HepG2 (cell line): ENCODE results near the gene ZNF195. TPM values are rescaled to one million over a fixed set of nuclear protein-coding genes. Genes with fewer than 3 reads are reported as not detected.

Experiments used
- DMTF1 ChIP-seq: sonication (generic); formaldehyde crosslinking; IDR thresholded peaks from 2 replicates; pipeline ENCODE4 v1.4.0; 2020; ENCODE audit warnings: mild to moderate bottlenecking, missing genetic modification reagents
- ELF3 ChIP-seq: IDR thresholded peaks from 2 replicates; pipeline ENCODE4 v1.6.1; 2016; ENCODE audit warnings: missing genetic modification reagents, missing compliant biosample characterization
- FOXA1 ChIP-seq, 2 experiments: fragments of 450-650 bp in 1 of 2; sonication (generic) in 1 of 2; formaldehyde crosslinking in 1 of 2; IDR thresholded peaks; 2 replicates each; pipeline versions ENCODE4 v1.4.0 to v1.6.1; 2016 to 2020; ENCODE audit warnings: missing genetic modification reagents in 1 of 2
- GLMP ChIP-seq: sonication (generic); formaldehyde crosslinking; IDR thresholded peaks from 2 replicates; pipeline ENCODE4 v1.9.0; 2021; ENCODE audit warnings: missing genetic modification reagents, mild to moderate bottlenecking, borderline replicate concordance
- HMGA1 ChIP-seq: sonication (generic); formaldehyde crosslinking; conservative IDR thresholded peaks from 2 replicates; pipeline ENCODE4 v1.4.0; 2020; ENCODE audit warnings: missing genetic modification reagents
- ONECUT2 ChIP-seq: sonication (generic); formaldehyde crosslinking; IDR thresholded peaks from 2 replicates; pipeline ENCODE4 v1.4.0; 2020; ENCODE audit warnings: missing genetic modification reagents
- PCBP1 ChIP-seq: fragments of 200-400 bp; formaldehyde crosslinking; IDR thresholded peaks from 2 replicates; pipeline ENCODE4 v1.6.1; 2017; ENCODE audit warnings: mild to moderate bottlenecking, low read depth, low read length, borderline replicate concordance
- PTBP1 ChIP-seq: fragments of 200-400 bp; formaldehyde crosslinking; IDR thresholded peaks from 2 replicates; pipeline ENCODE4 v1.6.1; 2018; ENCODE audit warnings: low read length, low read depth; ENCODE audit not compliant: poor library complexity, severe bottlenecking
- SMC3 ChIP-seq: IDR thresholded peaks from 2 replicates; pipeline ENCODE4 v1.6.1; 2011; ENCODE audit warnings: low read length, improper control_type of control experiment
- TIGD3 ChIP-seq: sonication (generic); formaldehyde crosslinking; IDR thresholded peaks from 2 replicates; pipeline ENCODE4 v1.5.1; 2020; ENCODE audit warnings: mild to moderate bottlenecking, missing genetic modification reagents, borderline replicate concordance
- YEATS2 ChIP-seq: sonication (generic); formaldehyde crosslinking; IDR thresholded peaks from 2 replicates; pipeline ENCODE4 v1.4.0; 2020; ENCODE audit warnings: missing genetic modification reagents, borderline replicate concordance
- ZBTB10 ChIP-seq: sonication (generic); formaldehyde crosslinking; IDR thresholded peaks from 2 replicates; pipeline ENCODE4 v1.4.0; 2020; ENCODE audit warnings: missing genetic modification reagents, borderline replicate concordance
- ZNF460 ChIP-seq: sonication (generic); formaldehyde crosslinking; IDR thresholded peaks from 2 replicates; pipeline ENCODE4 v1.5.1; 2020; ENCODE audit warnings: missing genetic modification reagents, mild to moderate bottlenecking, borderline replicate concordance
- polyA plus RNA-seq, 8 experiments: library from polyadenylated mRNA; depleted of rRNA in 3 of 8; stranded (reverse) in 7 of 8; unstranded in 1 of 8; fragments of >200 nt; fragmentation: Illumina TruSeq in 4 of 8; extraction: Trizol in 4 of 8; gene quantifications; 2 replicates each; pipeline versions ENCODE4 v1.2.1 to v1.2.3, GENCODE V29; 2011 to 2016; ENCODE audit warnings: low read depth in 4 of 8, missing spikeins in 1 of 8, mixed read lengths in 1 of 8; ENCODE audit not compliant: insufficient read depth in 1 of 8
- total RNA-seq, 5 experiments: library from RNA; depleted of rRNA; stranded (reverse); fragments of >200 nt; fragmentation: Illumina TruSeq; extraction: Trizol; gene quantifications; 2 replicates each; pipeline ENCODE4 v1.2.3, GENCODE V29; 2016; ENCODE audit warnings: low read depth in 1 of 5
- TF ChIP-seq, protein P1 (sequence below): sonication (generic); formaldehyde crosslinking; IDR thresholded peaks from 2 replicates; pipeline ENCODE4 v1.4.0; 2020; ENCODE audit warnings: missing genetic modification reagents

The ZNF195 gene
- total and polyA plus RNA-seq, 2 of the 13 experiments (the other 11 are each of a cell fraction or from before 2014, with no cell fraction given) = 17.3 to 31.4 TPM

- TF ChIP-seq TIGD3 (CRISPR knock-in tag) = no peak
- no peak for TF ChIP-seq PCBP1
- peak; percentile 73 for TF ChIP-seq ELF3 (CRISPR knock-in tag)
- TF ChIP-seq DMTF1 (CRISPR knock-in tag) = no peak
- TF ChIP-seq ZNF460 (CRISPR knock-in tag) = no peak; the same call in 1 of the 2 replicates
- no peak for TF ChIP-seq SMC3
- TF ChIP-seq, protein P1, sequence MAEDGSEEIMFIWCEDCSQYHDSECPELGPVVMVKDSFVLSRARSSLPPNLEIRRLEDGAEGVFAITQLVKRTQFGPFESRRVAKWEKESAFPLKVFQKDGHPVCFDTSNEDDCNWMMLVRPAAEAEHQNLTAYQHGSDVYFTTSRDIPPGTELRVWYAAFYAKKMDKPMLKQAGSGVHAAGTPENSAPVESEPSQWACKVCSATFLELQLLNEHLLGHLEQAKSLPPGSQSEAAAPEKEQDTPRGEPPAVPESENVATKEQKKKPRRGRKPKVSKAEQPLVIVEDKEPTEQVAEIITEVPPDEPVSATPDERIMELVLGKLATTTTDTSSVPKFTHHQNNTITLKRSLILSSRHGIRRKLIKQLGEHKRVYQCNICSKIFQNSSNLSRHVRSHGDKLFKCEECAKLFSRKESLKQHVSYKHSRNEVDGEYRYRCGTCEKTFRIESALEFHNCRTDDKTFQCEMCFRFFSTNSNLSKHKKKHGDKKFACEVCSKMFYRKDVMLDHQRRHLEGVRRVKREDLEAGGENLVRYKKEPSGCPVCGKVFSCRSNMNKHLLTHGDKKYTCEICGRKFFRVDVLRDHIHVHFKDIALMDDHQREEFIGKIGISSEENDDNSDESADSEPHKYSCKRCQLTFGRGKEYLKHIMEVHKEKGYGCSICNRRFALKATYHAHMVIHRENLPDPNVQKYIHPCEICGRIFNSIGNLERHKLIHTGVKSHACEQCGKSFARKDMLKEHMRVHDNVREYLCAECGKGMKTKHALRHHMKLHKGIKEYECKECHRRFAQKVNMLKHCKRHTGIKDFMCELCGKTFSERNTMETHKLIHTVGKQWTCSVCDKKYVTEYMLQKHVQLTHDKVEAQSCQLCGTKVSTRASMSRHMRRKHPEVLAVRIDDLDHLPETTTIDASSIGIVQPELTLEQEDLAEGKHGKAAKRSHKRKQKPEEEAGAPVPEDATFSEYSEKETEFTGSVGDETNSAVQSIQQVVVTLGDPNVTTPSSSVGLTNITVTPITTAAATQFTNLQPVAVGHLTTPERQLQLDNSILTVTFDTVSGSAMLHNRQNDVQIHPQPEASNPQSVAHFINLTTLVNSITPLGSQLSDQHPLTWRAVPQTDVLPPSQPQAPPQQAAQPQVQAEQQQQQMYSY = no peak
- TF ChIP-seq FOXA1 (IDR thresholded peaks at IDR 0.05) = no peak
- peak; percentile 22; the same call in 1 of the 2 replicates for TF ChIP-seq FOXA1 (CRISPR knock-in tag; IDR thresholded peaks at IDR 0.05)
- no peak for TF ChIP-seq HMGA1 (CRISPR knock-in tag)
- TF ChIP-seq PTBP1 = no peak
- TF ChIP-seq ZBTB10 = no peak
- peak; percentile 80 for TF ChIP-seq YEATS2 (CRISPR knock-in tag)
- no peak for TF ChIP-seq GLMP (CRISPR knock-in tag)
- TF ChIP-seq ONECUT2 (CRISPR knock-in tag) = no peak
Measured at GRCh38 chr11:3378426-3379423, at the start of gene ZNF195 (continued).
